AG09309 (cell line): ENCODE results near the gene STX18.

Source experiments
- DNase-seq: peaks from one replicate; pipeline ENCODE4 v3.0.0-alpha.2; 2010; ENCODE audit warnings: low read depth
- H3K4me3 ChIP-seq: 2 replicates; pipeline ENCODE4 v1.5.1; 2011; ENCODE audit warnings: mild to moderate bottlenecking, low read depth, low read length, moderate library complexity; ENCODE audit not compliant: control insufficient read depth
- TF ChIP-seq, protein P1 (sequence below): IDR thresholded peaks from 2 replicates; pipeline ENCODE4 v1.5.1; 2011; ENCODE audit warnings: mild to moderate bottlenecking, low read depth, low read length, inconsistent platforms; ENCODE audit not compliant: insufficient read depth, control insufficient read depth; ENCODE audit errors: missing control alignments

Gene STX18

DNA sequence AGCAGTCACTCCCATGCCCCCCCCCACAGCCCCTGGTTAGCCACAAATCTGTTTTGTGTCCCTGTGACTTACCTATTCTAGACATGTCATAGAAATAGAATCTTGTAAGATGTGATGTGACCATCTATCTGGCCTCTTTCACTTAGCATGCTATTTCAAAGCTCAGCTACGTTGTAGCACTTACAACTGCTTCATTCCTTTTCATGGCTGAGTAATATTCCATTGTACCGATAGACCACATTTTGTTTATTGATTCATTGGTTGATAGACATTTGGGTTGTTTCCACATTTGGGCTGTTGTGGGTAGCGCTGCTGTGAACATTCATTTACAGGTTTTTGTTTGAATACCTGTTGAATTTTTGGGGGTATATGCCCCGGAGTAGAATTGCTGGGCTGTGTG, 143.4 kb downstream of the STX18 start:
- no peak for DNase-seq
- no peak overlapping the region for H3K4me3 ChIP-seq
- TF ChIP-seq, protein P1, sequence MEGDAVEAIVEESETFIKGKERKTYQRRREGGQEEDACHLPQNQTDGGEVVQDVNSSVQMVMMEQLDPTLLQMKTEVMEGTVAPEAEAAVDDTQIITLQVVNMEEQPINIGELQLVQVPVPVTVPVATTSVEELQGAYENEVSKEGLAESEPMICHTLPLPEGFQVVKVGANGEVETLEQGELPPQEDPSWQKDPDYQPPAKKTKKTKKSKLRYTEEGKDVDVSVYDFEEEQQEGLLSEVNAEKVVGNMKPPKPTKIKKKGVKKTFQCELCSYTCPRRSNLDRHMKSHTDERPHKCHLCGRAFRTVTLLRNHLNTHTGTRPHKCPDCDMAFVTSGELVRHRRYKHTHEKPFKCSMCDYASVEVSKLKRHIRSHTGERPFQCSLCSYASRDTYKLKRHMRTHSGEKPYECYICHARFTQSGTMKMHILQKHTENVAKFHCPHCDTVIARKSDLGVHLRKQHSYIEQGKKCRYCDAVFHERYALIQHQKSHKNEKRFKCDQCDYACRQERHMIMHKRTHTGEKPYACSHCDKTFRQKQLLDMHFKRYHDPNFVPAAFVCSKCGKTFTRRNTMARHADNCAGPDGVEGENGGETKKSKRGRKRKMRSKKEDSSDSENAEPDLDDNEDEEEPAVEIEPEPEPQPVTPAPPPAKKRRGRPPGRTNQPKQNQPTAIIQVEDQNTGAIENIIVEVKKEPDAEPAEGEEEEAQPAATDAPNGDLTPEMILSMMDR, result no peak

DNA sequence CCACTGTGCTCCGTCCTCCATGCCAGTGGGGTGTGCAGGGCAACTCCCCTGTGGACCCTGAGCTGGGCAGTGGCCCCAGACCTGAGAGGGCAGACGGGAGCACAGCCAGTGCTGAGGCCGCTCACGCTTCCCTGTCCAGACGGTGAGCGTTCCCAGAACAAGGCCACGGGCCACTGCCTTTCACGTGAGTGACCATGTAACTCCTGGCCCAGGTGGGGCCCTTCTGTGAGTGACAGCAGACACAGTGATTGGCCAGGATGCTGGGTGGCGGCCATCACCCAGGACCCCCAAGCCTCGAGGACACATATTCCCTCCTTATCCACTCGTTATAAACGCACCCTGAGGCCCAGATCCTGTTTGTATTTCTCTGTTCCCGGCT, 144.4 kb downstream of the STX18 start:
- TF ChIP-seq, protein P1, result no peak
- no peak overlapping the region for H3K4me3 ChIP-seq
- DNase-seq, result no peak

DNA sequence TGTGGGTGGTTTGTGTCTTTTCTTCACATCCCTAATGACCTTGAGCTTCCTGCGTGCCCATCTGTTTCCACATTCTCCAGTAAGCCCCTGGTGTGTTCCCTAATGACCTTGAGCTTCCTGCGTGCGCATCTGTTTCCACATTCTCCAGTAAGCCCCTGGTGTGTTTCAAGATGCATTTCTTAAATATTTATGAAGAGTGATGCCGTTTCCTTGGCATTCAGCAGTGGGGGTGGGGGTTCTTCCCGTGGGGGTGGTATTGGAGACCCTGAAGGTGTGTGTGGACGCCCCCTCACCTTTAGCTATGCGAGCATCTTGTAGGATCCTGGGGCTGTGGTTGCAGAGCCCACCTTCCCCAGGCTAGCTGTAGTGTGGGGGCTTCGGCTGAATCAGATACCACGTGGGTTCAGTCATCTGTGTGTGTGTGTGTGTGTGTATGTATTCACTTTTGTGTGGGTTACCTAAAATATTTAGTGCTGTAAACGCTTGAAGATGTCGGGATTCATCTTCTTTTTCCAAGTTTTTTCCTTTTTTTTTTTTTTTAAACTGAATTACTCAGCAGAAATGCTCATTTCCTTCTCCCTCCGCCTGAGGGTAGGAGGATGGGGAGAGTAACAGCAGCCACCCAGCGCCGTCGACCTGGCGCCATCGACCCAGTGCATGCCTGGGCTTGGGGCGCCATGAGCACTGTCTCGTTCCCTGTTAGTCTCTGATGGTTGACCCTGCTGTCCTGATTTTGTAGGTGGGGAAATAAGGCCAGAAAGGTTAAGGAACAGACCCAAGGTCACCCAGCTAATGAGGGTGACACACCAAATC, 145.0 kb downstream of the STX18 start:
- no peak overlapping the region for H3K4me3 ChIP-seq
- DNase-seq, result no peak
- TF ChIP-seq, protein P1, result no peak

DNA sequence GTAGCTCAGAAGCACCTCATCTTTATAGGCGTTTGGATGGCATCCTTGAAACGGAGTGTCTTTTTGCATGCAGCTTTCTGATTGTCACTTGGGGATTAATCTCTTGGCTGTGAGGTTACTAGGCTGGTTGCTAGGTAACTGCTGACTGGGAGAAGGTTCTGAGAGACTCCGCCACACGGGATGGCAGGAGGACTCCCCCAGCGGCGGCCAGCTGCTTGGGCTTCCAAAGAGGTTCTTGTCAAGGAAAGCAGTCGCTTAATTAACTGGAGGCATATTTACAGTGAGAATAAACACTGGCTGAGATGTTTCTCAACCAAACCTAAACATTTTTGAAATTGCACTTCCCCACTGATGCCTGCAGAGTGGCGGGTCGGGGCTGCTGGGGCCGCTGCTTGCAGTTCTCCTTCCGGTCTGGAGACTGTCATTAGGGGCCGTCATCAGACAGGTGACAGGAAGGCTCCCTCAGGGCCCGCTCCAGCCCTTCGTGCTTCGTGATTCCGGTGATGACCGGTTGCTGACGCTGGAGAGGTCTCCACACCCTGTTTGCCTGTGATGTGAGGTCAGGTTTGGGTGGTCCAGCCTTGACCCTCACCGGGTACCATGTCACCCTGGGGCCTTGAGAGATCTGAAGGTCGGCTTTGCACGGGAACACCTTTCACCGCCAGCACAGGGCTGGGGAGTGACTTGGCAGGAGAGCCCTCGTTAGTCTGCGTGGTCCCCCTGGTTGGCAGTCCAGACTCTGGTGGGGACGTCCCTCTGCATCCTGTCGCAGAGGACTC, 145.8 kb downstream of the STX18 start:
- H3K4me3 ChIP-seq, result no peak overlapping the region
- TF ChIP-seq, protein P1, result no peak
- DNase-seq, result no peak

DNA sequence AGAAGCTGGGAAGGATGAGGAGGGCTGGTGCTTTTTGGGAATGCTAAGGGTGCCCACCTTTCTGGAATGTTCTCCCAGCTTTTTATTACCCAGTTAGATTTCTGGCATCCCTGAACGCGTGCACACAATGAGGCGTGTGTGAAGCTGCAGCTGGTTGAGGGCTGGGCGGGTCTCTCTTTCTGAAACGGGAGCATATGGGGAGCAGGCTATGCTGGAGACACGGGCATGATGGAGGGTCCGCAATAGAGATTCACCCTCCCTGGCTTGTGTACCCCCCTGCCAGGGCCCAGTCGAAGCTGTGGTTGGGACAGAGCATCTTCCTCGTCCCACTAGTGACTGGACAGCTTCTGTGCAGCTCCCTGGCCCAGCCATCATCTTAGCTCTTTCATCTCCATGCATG, 146.5 kb downstream of the STX18 start:
- no peak overlapping the region for H3K4me3 ChIP-seq

DNA sequence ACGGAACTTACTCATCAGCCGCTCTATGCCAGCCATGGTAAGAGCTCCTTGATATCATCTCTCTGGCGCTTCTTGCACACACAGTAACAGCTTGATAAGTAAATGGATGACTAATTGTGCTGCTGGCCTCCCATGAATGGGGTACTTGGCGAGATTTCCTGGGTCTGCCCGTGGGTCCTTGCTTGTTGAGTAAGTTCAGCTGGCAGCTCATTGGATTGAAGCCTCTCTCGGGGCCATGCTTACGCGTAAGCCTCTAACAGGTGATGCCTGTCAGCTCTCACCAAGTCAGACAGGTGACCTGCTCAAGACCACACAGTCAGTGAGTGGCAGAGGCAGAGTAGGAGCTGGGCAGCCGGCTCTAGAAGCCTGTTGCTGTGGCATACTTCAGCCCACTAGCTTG, 147.2 kb downstream of the STX18 start:
- DNase-seq, result no peak

More for the DNA sequence above, 146.5 kb downstream of the STX18 start:
- TF ChIP-seq, protein P1, result no peak
- DNase-seq, result no peak

More for the DNA sequence above, 147.2 kb downstream of the STX18 start:
- no peak overlapping the region for H3K4me3 ChIP-seq
- TF ChIP-seq, protein P1, result no peak
